ENCODE data around the gene OTULINL.

The OTULINL gene

GRCh38 chr5:14650052-14650451 lies 68.5 kb downstream of the OTULINL start:
- CTCF ChIA-PET: interaction anchor here (0.7 to 7.6 kb wide), 9 partner anchors 9 to 667 kb away, joined by 3 to 80 read pairs (median 39); partner anchors contain the start of gene OTULIN
- POLR2A ChIA-PET: no interaction called here
- DNase-seq (ENCODE audit: extremely low spot score): no peak
- no peak for TF ChIP-seq CTCF (IDR thresholded peaks at IDR 0.05; ENCODE audit: control extremely low read depth, extremely low read depth, low read depth, missing control alignments)

GRCh38 chr5:14655146-14655741 lies 73.7 kb downstream of the OTULINL start:
- CTCF ChIA-PET: interaction anchor here (1.0 to 10.8 kb wide), 5 partner anchors 8 to 303 kb away, joined by 3 to 80 read pairs (median 5); no protein-coding TSS in a partner anchor
- TF ChIP-seq CTCF (IDR thresholded peaks at IDR 0.05; ENCODE audit: control extremely low read depth, extremely low read depth, low read depth, missing control alignments): no peak
- POLR2A ChIA-PET: no interaction called here
- DNase-seq (ENCODE audit: extremely low spot score): no peak

- no peak for DNase-seq (ENCODE audit: extremely low spot score)
- POLR2A ChIA-PET: no interaction called here
- TF ChIP-seq CTCF (IDR thresholded peaks at IDR 0.05; ENCODE audit: control extremely low read depth, extremely low read depth, low read depth, missing control alignments): no peak
- CTCF ChIA-PET: interaction anchor here (1.0 to 10.8 kb wide), 4 partner anchors 10 to 411 kb away, joined by 3 to 80 read pairs (median 4); no protein-coding TSS in a partner anchor
These were observed 75.3 kb downstream of the OTULINL start for GRCh38 chr5:14656898-14657297.

GRCh38 chr5:14659821-14660607 lies 78.4 kb downstream of the OTULINL start:
- ChIA-PET POLR2A (no interaction called here), CTCF (interaction anchor here (10.8 kb wide), 1 partner anchor 13 kb away, joined by 80 read pairs; no protein-coding TSS in a partner anchor)
- TF ChIP-seq CTCF (IDR thresholded peaks at IDR 0.05; ENCODE audit: control extremely low read depth, extremely low read depth, low read depth, missing control alignments): no peak
- DNase-seq (ENCODE audit: extremely low spot score): no peak

GRCh38 chr5:14660833-14661232 lies 79.2 kb downstream of the OTULINL start:
- DNase-seq (ENCODE audit: extremely low spot score): no peak
- no peak for TF ChIP-seq CTCF (IDR thresholded peaks at IDR 0.05; ENCODE audit: control extremely low read depth, extremely low read depth, low read depth, missing control alignments)
- POLR2A ChIA-PET: no interaction called here
- CTCF ChIA-PET: interaction anchor here (10.8 kb wide), 1 partner anchor 14 kb away, joined by 80 read pairs; no protein-coding TSS in a partner anchor
